ENCODE data around the gene CEMIP2.

- TF ChIP-seq, protein P1, sequence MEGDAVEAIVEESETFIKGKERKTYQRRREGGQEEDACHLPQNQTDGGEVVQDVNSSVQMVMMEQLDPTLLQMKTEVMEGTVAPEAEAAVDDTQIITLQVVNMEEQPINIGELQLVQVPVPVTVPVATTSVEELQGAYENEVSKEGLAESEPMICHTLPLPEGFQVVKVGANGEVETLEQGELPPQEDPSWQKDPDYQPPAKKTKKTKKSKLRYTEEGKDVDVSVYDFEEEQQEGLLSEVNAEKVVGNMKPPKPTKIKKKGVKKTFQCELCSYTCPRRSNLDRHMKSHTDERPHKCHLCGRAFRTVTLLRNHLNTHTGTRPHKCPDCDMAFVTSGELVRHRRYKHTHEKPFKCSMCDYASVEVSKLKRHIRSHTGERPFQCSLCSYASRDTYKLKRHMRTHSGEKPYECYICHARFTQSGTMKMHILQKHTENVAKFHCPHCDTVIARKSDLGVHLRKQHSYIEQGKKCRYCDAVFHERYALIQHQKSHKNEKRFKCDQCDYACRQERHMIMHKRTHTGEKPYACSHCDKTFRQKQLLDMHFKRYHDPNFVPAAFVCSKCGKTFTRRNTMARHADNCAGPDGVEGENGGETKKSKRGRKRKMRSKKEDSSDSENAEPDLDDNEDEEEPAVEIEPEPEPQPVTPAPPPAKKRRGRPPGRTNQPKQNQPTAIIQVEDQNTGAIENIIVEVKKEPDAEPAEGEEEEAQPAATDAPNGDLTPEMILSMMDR (IDR thresholded peaks at IDR 0.05), result no peak
- no peak for TF ChIP-seq POLR2A (IDR thresholded peaks at IDR 0.05)
- TF ChIP-seq EP300 (IDR thresholded peaks at IDR 0.05), result no peak
These were observed 57.5 kb downstream of the CEMIP2 start for GRCh38 chr9:71710856-71711255.

All from ovary (tissue), 3 donors.